Trophoblast cell (in vitro differentiated cells and primary cell): ENCODE measurements around the gene UGGT2.
"Not testable (repeated sequence)": the region's sequence is repeated elsewhere in the genome, so short reads cannot be mapped to it uniquely, and the experiment has no call there.

ENCODE experiments used
- DNase-seq, 2 donors: peaks; one replicate each; pipeline ENCODE4 v3.0.0-alpha.2; 2016
- H2AFZ ChIP-seq: 2 replicates; pipeline ENCODE4 v1.6.1; 2013; ENCODE audit warnings: low read length, moderate library complexity, mild to moderate bottlenecking; ENCODE audit not compliant: insufficient read depth, poor library complexity
- H2AK5ac ChIP-seq: 2 replicates; pipeline ENCODE4 v1.6.1; 2013; ENCODE audit warnings: mild to moderate bottlenecking, low read length
- H2BK120ac ChIP-seq: 2 replicates; pipeline ENCODE4 v1.6.1; 2013; ENCODE audit warnings: low read length, mild to moderate bottlenecking, moderate library complexity; ENCODE audit not compliant: insufficient read depth, poor library complexity
- H2BK12ac ChIP-seq: 2 replicates; pipeline ENCODE4 v1.6.1; 2013; ENCODE audit warnings: mild to moderate bottlenecking, low read length, moderate library complexity
- H2BK5ac ChIP-seq: 2 replicates; pipeline ENCODE4 v1.6.1; 2013; ENCODE audit warnings: low read length, low read depth, moderate library complexity, mild to moderate bottlenecking; ENCODE audit not compliant: poor library complexity
- H3K14ac ChIP-seq: 2 replicates; pipeline ENCODE4 v1.6.1; 2013; ENCODE audit warnings: mild to moderate bottlenecking, low read length
- H3K18ac ChIP-seq: 2 replicates; pipeline ENCODE4 v1.6.1; 2013; ENCODE audit warnings: mild to moderate bottlenecking, low read length
- H3K23ac ChIP-seq: 2 replicates; pipeline ENCODE4 v1.6.1; 2013; ENCODE audit warnings: low read length
- H3K27ac ChIP-seq: 2 replicates; pipeline ENCODE4 v1.5.1; 2013; ENCODE audit warnings: low read depth, mild to moderate bottlenecking, inconsistent platforms, low read length, moderate library complexity
- H3K27me3 ChIP-seq: 2 replicates; pipeline ENCODE4 v1.6.1; 2013; ENCODE audit warnings: inconsistent platforms, mild to moderate bottlenecking, low read length, moderate library complexity; ENCODE audit not compliant: insufficient read depth
- H3K36me3 ChIP-seq, 2 experiments: 1 replicate in 1 of 2; 2 replicates in 1 of 2; pipeline ENCODE4 v1.6.1; 2013; ENCODE audit warnings: low read length in 2 of 2, mild to moderate bottlenecking in 2 of 2, moderate library complexity in 1 of 2; ENCODE audit not compliant: insufficient read depth in 2 of 2, control insufficient read depth in 1 of 2
- H3K4ac ChIP-seq: 2 replicates; pipeline ENCODE4 v1.6.1; 2013; ENCODE audit warnings: low read depth, mild to moderate bottlenecking, low read length, moderate library complexity
- H3K4me1 ChIP-seq, 2 experiments: 1 replicate in 1 of 2; 2 replicates in 1 of 2; pipeline ENCODE4 v1.6.1; 2013; ENCODE audit warnings: low read length in 2 of 2, mild to moderate bottlenecking in 2 of 2, moderate library complexity in 1 of 2; ENCODE audit not compliant: insufficient read depth in 2 of 2, control insufficient read depth in 1 of 2
- H3K4me2 ChIP-seq: 2 replicates; pipeline ENCODE4 v1.6.1; 2013; ENCODE audit warnings: inconsistent platforms, mild to moderate bottlenecking, low read length, moderate library complexity
- H3K4me3 ChIP-seq: 2 replicates; pipeline ENCODE4 v1.5.1; 2013; ENCODE audit warnings: mild to moderate bottlenecking, low read depth, low read length, inconsistent platforms
- H3K79me1 ChIP-seq: one replicate; pipeline ENCODE4 v1.6.1; 2013; ENCODE audit warnings: low read length
- H3K79me2 ChIP-seq: 2 replicates; pipeline ENCODE4 v1.6.1; 2013; ENCODE audit warnings: low read length, mild to moderate bottlenecking; ENCODE audit not compliant: control insufficient read depth, insufficient read depth, poor library complexity
- H3K9ac ChIP-seq: 2 replicates; pipeline ENCODE4 v1.6.1; 2013; ENCODE audit warnings: mild to moderate bottlenecking, low read length
- H3K9me3 ChIP-seq: 2 replicates; pipeline ENCODE4 v1.6.1; 2013; ENCODE audit warnings: low read depth, mild to moderate bottlenecking, control low read depth, inconsistent platforms, low read length; ENCODE audit not compliant: insufficient read depth
- H4K12ac ChIP-seq: 2 replicates; pipeline ENCODE4 v1.6.1; 2013; ENCODE audit warnings: low read depth, mild to moderate bottlenecking, low read length, moderate library complexity
- H4K8ac ChIP-seq: 2 replicates; pipeline ENCODE4 v1.6.1; 2013; ENCODE audit warnings: low read depth, mild to moderate bottlenecking, low read length, moderate library complexity
- H4K91ac ChIP-seq: one replicate; pipeline ENCODE4 v1.6.1; 2013; ENCODE audit warnings: low read depth, mild to moderate bottlenecking, low read length, moderate library complexity
- WGBS: extraction: QIAGEN DNeasy Blood & Tissue Kit; methylation state at CpG from one replicate; pipeline ENCODE4 v1.1.7; 2013; ENCODE audit warnings: missing lambda C conversion rate; ENCODE audit not compliant: insufficient read length, insufficient coverage; ENCODE audit errors: extremely low coverage; 5-methylcytosine and 5-hydroxymethylcytosine counted together

Gene UGGT2

GRCh38 chr13:95972651-95973050 lies 80.5 kb downstream of the UGGT2 start:
- H3K18ac ChIP-seq, H3K36me3 ChIP-seq, H3K4me2 ChIP-seq, H2BK12ac ChIP-seq, H3K9ac ChIP-seq, H3K4me3 ChIP-seq, H2BK5ac ChIP-seq, H3K9me3 ChIP-seq, H3K4me1 ChIP-seq, H3K79me1 ChIP-seq, H2AK5ac ChIP-seq, H2AFZ ChIP-seq, H3K4ac ChIP-seq, DNase-seq, H2BK120ac ChIP-seq, H3K23ac ChIP-seq, H3K27me3 ChIP-seq, H3K27ac ChIP-seq, H4K8ac ChIP-seq, H4K91ac ChIP-seq, H3K79me2 ChIP-seq, H3K14ac ChIP-seq, H4K12ac ChIP-seq: not testable (repeated sequence)
- WGBS = no CpG with 5 or more reads among the region's 6 CpGs

- Histone ChIP-seq H3K4me3 (no peak overlapping the region), H4K8ac (no peak overlapping the region), H3K36me3 (no peaks in the 10 kb centered on the region), H2AFZ (no peak overlapping the region), H3K79me1 (no peaks in the 10 kb centered on the region), H4K12ac (no peak overlapping the region), H3K79me2 (no peaks in the 10 kb centered on the region), H3K14ac (no peak overlapping the region), H3K27me3 (no peaks in the 10 kb centered on the region), H3K4me1 (no peaks in the 10 kb centered on the region), H2BK12ac (no peak overlapping the region), H3K23ac (no peak overlapping the region), H2AK5ac (no peak overlapping the region), H3K4me2 (no peak overlapping the region), H3K9me3 (no peaks in the 10 kb centered on the region), H4K91ac (no peak overlapping the region), H3K18ac (no peak overlapping the region), H3K4ac (no peak overlapping the region), H2BK120ac (no peak overlapping the region), H3K27ac (no peak overlapping the region), H3K9ac (no peak overlapping the region), H2BK5ac (no peak overlapping the region)
- no peak for DNase-seq
- no CpG with 5 or more reads among the region's 2 CpGs for WGBS
These were observed 82.3 kb downstream of the UGGT2 start for GRCh38 chr13:95970878-95971277.

GRCh38 chr13:95968906-95969305 lies 84.3 kb downstream of the UGGT2 start:
- no peaks in the 10 kb centered on the region for H3K36me3 ChIP-seq
- no peak overlapping the region for H3K9ac ChIP-seq
- no peak overlapping the region for H2BK12ac ChIP-seq
- H4K12ac ChIP-seq = no peak overlapping the region
- H3K4me3 ChIP-seq = no peak overlapping the region
- H2AK5ac ChIP-seq = no peak overlapping the region
- no peak overlapping the region for H3K4ac ChIP-seq
- H3K9me3 ChIP-seq = no peaks in the 10 kb centered on the region
- H3K4me2 ChIP-seq = no peak overlapping the region
- H2AFZ ChIP-seq = no peak overlapping the region
- no CpG with 5 or more reads among the region's 2 CpGs for WGBS
- no peak overlapping the region for H3K18ac ChIP-seq
- no peak overlapping the region for H2BK120ac ChIP-seq
- H3K79me2 ChIP-seq = no peaks in the 10 kb centered on the region
- H3K27ac ChIP-seq = no peak overlapping the region
- H4K91ac ChIP-seq = no peak overlapping the region
- no peak overlapping the region for H3K23ac ChIP-seq
- no peak overlapping the region for H3K14ac ChIP-seq
- H2BK5ac ChIP-seq = no peak overlapping the region
- no peak for DNase-seq
- no peaks in the 10 kb centered on the region for H3K4me1 ChIP-seq
- no peaks in the 10 kb centered on the region for H3K79me1 ChIP-seq
- no peaks in the 10 kb centered on the region for H3K27me3 ChIP-seq
- H4K8ac ChIP-seq = no peak overlapping the region

DNA sequence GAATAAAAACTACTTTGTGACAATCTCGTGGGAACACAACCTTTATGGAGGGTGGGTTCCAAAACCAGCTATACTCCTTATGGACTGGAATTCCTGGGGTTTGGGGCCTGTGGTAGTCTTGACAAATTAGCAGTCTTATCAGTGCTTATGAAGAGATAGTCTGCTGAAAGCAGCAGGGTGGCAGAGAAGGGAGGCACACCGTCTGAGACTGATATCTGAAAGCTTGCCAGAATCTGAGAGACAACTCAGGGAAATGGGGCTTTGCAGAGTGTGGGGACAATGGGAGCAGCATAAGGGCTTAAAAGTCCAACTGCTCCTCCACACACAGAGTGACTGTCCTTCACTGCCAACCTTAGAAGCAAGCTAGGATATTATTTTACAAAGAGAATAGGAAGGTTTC lies 95.9 kb downstream of the UGGT2 start:
- no peak overlapping the region for H3K4ac ChIP-seq
- peaks cover 6% of the 10 kb centered on the region for H3K9me3 ChIP-seq
- no peak overlapping the region for H3K4me2 ChIP-seq
- H4K12ac ChIP-seq = no peak overlapping the region
- H2AK5ac ChIP-seq = no peak overlapping the region
- H2BK120ac ChIP-seq = no peak overlapping the region
- H3K36me3 ChIP-seq = no peaks in the 10 kb centered on the region
- no peak overlapping the region for H3K9ac ChIP-seq
- H4K91ac ChIP-seq = no peak overlapping the region
- no peak overlapping the region for H3K14ac ChIP-seq
- H2AFZ ChIP-seq = no peak overlapping the region
- H3K27ac ChIP-seq = no peak overlapping the region
- DNase-seq = no peak
- no peak overlapping the region for H3K4me3 ChIP-seq
- H3K18ac ChIP-seq = no peak overlapping the region
- no peak overlapping the region for H2BK12ac ChIP-seq
- no peak overlapping the region for H2BK5ac ChIP-seq
- no peaks in the 10 kb centered on the region for H3K79me1 ChIP-seq
- no peaks in the 10 kb centered on the region for H3K4me1 ChIP-seq
- H3K23ac ChIP-seq = no peak overlapping the region
- no peak overlapping the region for H4K8ac ChIP-seq
- H3K27me3 ChIP-seq = no peaks in the 10 kb centered on the region
- no CpG with 5 or more reads among the region's 2 CpGs for WGBS
- no peaks in the 10 kb centered on the region for H3K79me2 ChIP-seq
